Muscle of leg (tissue), 11 donors: ENCODE results near the gene NOL11. TPM values are rescaled to one million over a fixed set of nuclear protein-coding genes. Genes with fewer than 3 reads are reported as not detected.
A peak's percentile ranks its signal among the peaks of the same experiment; 100 is the strongest.
"Not testable (repeated sequence)": the region's sequence is repeated elsewhere in the genome, so short reads cannot be mapped to it uniquely, and the experiment has no call there.

Experiments
- DNase-seq: peaks from one replicate; pipeline ENCODE4 v3.0.0; 2013
- H3K27ac ChIP-seq: one replicate; pipeline ENCODE4 v1.5.1; 2013; ENCODE audit warnings: mild to moderate bottlenecking, low read length, control low read depth
- H3K27me3 ChIP-seq: one replicate; pipeline ENCODE4 v1.6.1; 2013; ENCODE audit warnings: low read length; ENCODE audit not compliant: control insufficient read depth, insufficient read depth
- H3K36me3 ChIP-seq: one replicate; pipeline ENCODE4 v1.6.1; 2013; ENCODE audit warnings: low read length; ENCODE audit not compliant: control insufficient read depth, insufficient read depth
- H3K4me1 ChIP-seq: one replicate; pipeline ENCODE4 v1.6.1; 2013; ENCODE audit warnings: low read length; ENCODE audit not compliant: control insufficient read depth, insufficient read depth
- H3K4me3 ChIP-seq: one replicate; pipeline ENCODE4 v1.5.1; 2013; ENCODE audit warnings: low read length, control low read depth
- H3K9me3 ChIP-seq: replicated peaks from 2 replicates; pipeline ENCODE4 v1.6.1; 2013; ENCODE audit warnings: low read depth, low read length; ENCODE audit not compliant: control insufficient read depth
- WGBS: methylation state at CpG from one replicate; pipeline ENCODE4 v1.1.5; 2013; ENCODE audit warnings: missing lambda C conversion rate; ENCODE audit not compliant: insufficient coverage; 5-methylcytosine and 5-hydroxymethylcytosine counted together
- polyA plus RNA-seq, 8 donors: library from polyadenylated mRNA; unstranded; fragments of 120-200 nt; gene quantifications; one replicate each; pipeline versions ENCODE4 v1.2.1 to v1.2.3, GENCODE V29; 2013; ENCODE audit warnings: inconsistent platforms in 1 of 8, low replicate concordance in 1 of 8; ENCODE audit not compliant: insufficient read length in 8 of 8, insufficient read depth in 1 of 8
- total RNA-seq: library from RNA; stranded (reverse); fragments of 120-200 nt; gene quantifications from one replicate; pipeline ENCODE4 v1.2.4, GENCODE V29; 2013

NOL11 gene
- total and polyA plus RNA-seq, 9 donors, result 47.7 to 68.4 (median 59.5) TPM

- Histone ChIP-seq H3K27me3 (no peaks in the 10 kb centered on the region), H3K27ac (no peak overlapping the region), H3K9me3 (peaks cover 2% of the 10 kb centered on the region), H3K36me3 (peaks cover 22% of the 10 kb centered on the region), H3K4me3 (no peak overlapping the region), H3K4me1 (no peaks in the 10 kb centered on the region)
- 77% methylated on average over 6 of the region's 9 CpGs for WGBS
- DNase-seq, result no peak
Measured at GRCh38 chr17:67751101-67752074, 33.7 kb downstream of the NOL11 start.

- H3K27me3 ChIP-seq, H3K4me1 ChIP-seq, H3K27ac ChIP-seq, H3K9me3 ChIP-seq, DNase-seq, H3K4me3 ChIP-seq: not testable (repeated sequence)
- WGBS, result no CpG with 5 or more reads among the region's 3 CpGs
- peaks cover 20% of the 10 kb centered on the region for H3K36me3 ChIP-seq
Measured at GRCh38 chr17:67752160-67752559, 34.4 kb downstream of the NOL11 start.

- H3K36me3 ChIP-seq, result peaks cover 19% of the 10 kb centered on the region
- 90% methylated on average over 10 of the region's 10 CpGs for WGBS
- DNase-seq, result no peak
- no peaks in the 10 kb centered on the region for H3K4me1 ChIP-seq
- peaks cover 2% of the 10 kb centered on the region for H3K9me3 ChIP-seq
- H3K27me3 ChIP-seq, result no peaks in the 10 kb centered on the region
- H3K27ac ChIP-seq, result no peak overlapping the region
- no peak overlapping the region for H3K4me3 ChIP-seq
Measured at GRCh38 chr17:67753026-67753425, 35.3 kb downstream of the NOL11 start.

GRCh38 chr17:67754001-67754400 lies 36.3 kb downstream of the NOL11 start:
- no peaks in the 10 kb centered on the region for H3K27me3 ChIP-seq
- DNase-seq, result no peak
- peaks cover 15% of the 10 kb centered on the region for H3K36me3 ChIP-seq
- H3K27ac ChIP-seq, result no peak overlapping the region
- WGBS, result 100% methylated on average over 3 of the region's 5 CpGs
- peaks cover 1% of the 10 kb centered on the region for H3K4me1 ChIP-seq
- no peak overlapping the region for H3K4me3 ChIP-seq
- peaks cover 2% of the 10 kb centered on the region for H3K9me3 ChIP-seq

- DNase-seq, H3K27ac ChIP-seq, H3K27me3 ChIP-seq, H3K9me3 ChIP-seq, H3K4me1 ChIP-seq, H3K4me3 ChIP-seq: not testable (repeated sequence)
- WGBS, result 100% methylated on average over 6 of the region's 8 CpGs
- H3K36me3 ChIP-seq, result peaks cover 11% of the 10 kb centered on the region
Measured at GRCh38 chr17:67754686-67755085, 37.0 kb downstream of the NOL11 start.

GRCh38 chr17:67756766-67757165 lies 39.0 kb downstream of the NOL11 start:
- WGBS, result 96% methylated on average over 8 of the region's 9 CpGs
- H3K4me3 ChIP-seq, DNase-seq, H3K27ac ChIP-seq, H3K27me3 ChIP-seq, H3K36me3 ChIP-seq, H3K9me3 ChIP-seq: not testable (repeated sequence)
- peaks cover 13% of the 10 kb centered on the region for H3K4me1 ChIP-seq

- peaks cover 13% of the 10 kb centered on the region for H3K4me1 ChIP-seq
- H3K9me3 ChIP-seq, result no peaks in the 10 kb centered on the region
- H3K4me3 ChIP-seq, result no peak overlapping the region
- WGBS, result 17% methylated on average over 5 of the region's 11 CpGs
- no peaks in the 10 kb centered on the region for H3K27me3 ChIP-seq
- H3K27ac ChIP-seq, result peak overlapping the region; percentile 72
- H3K36me3 ChIP-seq, result no peaks in the 10 kb centered on the region
- peak; percentile 91 for DNase-seq
Measured at GRCh38 chr17:67759355-67760171, 41.8 kb downstream of the NOL11 start.

GRCh38 chr17:67765623-67766022 lies 47.9 kb downstream of the NOL11 start:
- Histone ChIP-seq H3K4me1 (no peaks in the 10 kb centered on the region), H3K36me3 (no peaks in the 10 kb centered on the region), H3K9me3 (no peaks in the 10 kb centered on the region), H3K27me3 (no peaks in the 10 kb centered on the region), H3K27ac (no peak overlapping the region), H3K4me3 (no peak overlapping the region)
- WGBS, result 100% methylated on average over 1 of the region's 2 CpGs
- DNase-seq, result no peak

- Histone ChIP-seq H3K27me3 (no peaks in the 10 kb centered on the region), H3K4me3 (no peak overlapping the region), H3K36me3 (no peaks in the 10 kb centered on the region), H3K4me1 (peaks cover 2% of the 10 kb centered on the region), H3K9me3 (no peaks in the 10 kb centered on the region), H3K27ac (no peak overlapping the region)
- 42% methylated on average over 4 of the region's 5 CpGs for WGBS
- DNase-seq, result no peak
Measured at GRCh38 chr17:67769231-67769630, 51.5 kb downstream of the NOL11 start.

- H3K9me3 ChIP-seq, result no peaks in the 10 kb centered on the region
Measured at GRCh38 chr17:67770539-67770938, 52.8 kb downstream of the NOL11 start.

More at GRCh38 chr17:67770539-67770938, 52.8 kb downstream of the NOL11 start:
- Histone ChIP-seq H3K36me3 (no peaks in the 10 kb centered on the region), H3K27me3 (no peaks in the 10 kb centered on the region), H3K4me1 (peaks cover 2% of the 10 kb centered on the region), H3K4me3 (no peak overlapping the region), H3K27ac (no peak overlapping the region)
- no CpG with 5 or more reads among the region's 3 CpGs for WGBS
- no peak for DNase-seq
